Activated CD8-positive, alpha-beta memory T cell treated with anti-CD3 and anti-CD28 coated beads for 36 hours (primary cell): ENCODE results near the gene SVIL. TPM values are rescaled to one million over a fixed set of nuclear protein-coding genes. Genes with fewer than 3 reads are reported as not detected.
"Not testable (repeated sequence)": the region's sequence is repeated elsewhere in the genome, so short reads cannot be mapped to it uniquely, and the experiment has no call there.

Experiments
- CTCF ChIA-PET: fragments of 350-600 bp; sonication (Branson Sonifier 250); formaldehyde crosslinking; loops from one replicate; lab custom pipeline; 2021; ENCODE audit warnings: antibody characterized with exemption; lab: Charles Lee
- POLR2A ChIA-PET: fragments of 350-600 bp; sonication (Branson Sonifier 250); formaldehyde crosslinking; loops from one replicate; lab custom pipeline; 2021; ENCODE audit warnings: antibody characterized with exemption; lab: Charles Lee
- total RNA-seq, 2 experiments: library from RNA; stranded (reverse); gene quantifications; one replicate each; pipeline ENCODE4 v1.2.3, GENCODE V29; 2021

SVIL gene
- total RNA-seq, 2 experiments from 2014 or later: 4.6 to 6.1 TPM

- POLR2A ChIA-PET: no interaction called here
- CTCF ChIA-PET: interaction anchor here (0.6 to 1.2 kb wide), 2 partner anchors 12 to 1052 kb away, joined by 3 to 4 read pairs; no protein-coding TSS in a partner anchor
Measured at GRCh38 chr10:29588629-29589421, 45.9 kb downstream of the SVIL start.

- POLR2A ChIA-PET: not testable (repeated sequence)
Measured at GRCh38 chr10:29587750-29588628, 46.8 kb downstream of the SVIL start.

GRCh38 chr10:29587102-29587749 lies 47.5 kb downstream of the SVIL start:
- CTCF ChIA-PET, POLR2A ChIA-PET: not testable (repeated sequence)

More at GRCh38 chr10:29587750-29588628, 46.8 kb downstream of the SVIL start:
- CTCF ChIA-PET: not testable (repeated sequence)

GRCh38 chr10:29586509-29586908 lies 48.3 kb downstream of the SVIL start:
- POLR2A ChIA-PET: no interaction called here

GRCh38 chr10:29585488-29585976 lies 49.2 kb downstream of the SVIL start:
- ChIA-PET POLR2A (no interaction called here), CTCF (no interaction called here)

More at GRCh38 chr10:29586509-29586908, 48.3 kb downstream of the SVIL start:
- CTCF ChIA-PET: no interaction called here

- CTCF ChIA-PET: no interaction called here
- POLR2A ChIA-PET: no interaction called here
Measured at GRCh38 chr10:29584436-29584835, 50.3 kb downstream of the SVIL start.

- ChIA-PET POLR2A (no interaction called here), CTCF (no interaction called here)
Measured at GRCh38 chr10:29583674-29584073, 51.1 kb downstream of the SVIL start.

- CTCF ChIA-PET: interaction anchor here (0.6 kb wide), 1 partner anchor 1136 kb away, joined by 4 read pairs; no protein-coding TSS in a partner anchor
- POLR2A ChIA-PET: not testable (repeated sequence)
Measured at GRCh38 chr10:29582769-29583168, 52.0 kb downstream of the SVIL start.

- ChIA-PET POLR2A (no interaction called here), CTCF (no interaction called here)
Measured at GRCh38 chr10:29579455-29579970, 55.3 kb downstream of the SVIL start.

GRCh38 chr10:29578457-29578856 lies 56.3 kb downstream of the SVIL start:
- ChIA-PET POLR2A (no interaction called here), CTCF (no interaction called here)

- CTCF ChIA-PET: no interaction called here
- POLR2A ChIA-PET: no interaction called here
Measured at GRCh38 chr10:29576681-29577080, 58.1 kb downstream of the SVIL start.

GRCh38 chr10:29575098-29575455 lies 59.7 kb downstream of the SVIL start:
- CTCF ChIA-PET: no interaction called here
- POLR2A ChIA-PET: no interaction called here

GRCh38 chr10:29574212-29575097 lies 60.3 kb downstream of the SVIL start:
- CTCF ChIA-PET, POLR2A ChIA-PET: not testable (repeated sequence)

GRCh38 chr10:29570248-29570647 lies 64.5 kb downstream of the SVIL start:
- CTCF ChIA-PET, POLR2A ChIA-PET: not testable (repeated sequence)

GRCh38 chr10:29569795-29570194 lies 65.0 kb downstream of the SVIL start:
- POLR2A ChIA-PET: no interaction called here
- CTCF ChIA-PET: no interaction called here

GRCh38 chr10:29567003-29567402 lies 67.8 kb downstream of the SVIL start:
- ChIA-PET POLR2A (no interaction called here), CTCF (no interaction called here)

GRCh38 chr10:29566209-29566608 lies 68.6 kb downstream of the SVIL start:
- POLR2A ChIA-PET, CTCF ChIA-PET: not testable (repeated sequence)

- ChIA-PET CTCF (no interaction called here), POLR2A (no interaction called here)
Measured at GRCh38 chr10:29563420-29564035, 71.2 kb downstream of the SVIL start.
